AG04450 (cell line): ENCODE results near the gene MYH11. TPM values are rescaled to one million over a fixed set of nuclear protein-coding genes. Genes with fewer than 3 reads are reported as not detected.
"Not testable (repeated sequence)": the region's sequence is repeated elsewhere in the genome, so short reads cannot be mapped to it uniquely, and the experiment has no call there.

Experiments
- CTCF ChIA-PET: fragments of 300-600, 350-600 bp; formaldehyde crosslinking; extraction: SDS; loops from one replicate; lab custom pipeline; 2022; ENCODE audit warnings: antibody characterized with exemption, inconsistent platforms; lab: Charles Lee
- POLR2A ChIA-PET: fragments of 350-600 bp; formaldehyde crosslinking; extraction: SDS; loops from one replicate; lab custom pipeline; 2021; ENCODE audit warnings: antibody characterized with exemption, inconsistent platforms; lab: Yijun Ruan, JAX
- DNase-seq: peaks from one replicate; pipeline ENCODE4 v3.0.0-alpha.2; 2011; ENCODE audit warnings: low read depth, low spot score
- H3K27ac ChIP-seq: one replicate; pipeline ENCODE4 v1.5.1; 2012; ENCODE audit warnings: low read depth, low read length, control low read depth
- H3K27me3 ChIP-seq: one replicate; pipeline ENCODE4 v1.6.0; 2012; ENCODE audit warnings: low read length; ENCODE audit not compliant: control insufficient read depth, insufficient read depth
- H3K4me3 ChIP-seq: 2 replicates; pipeline ENCODE4 v1.5.1; 2011; ENCODE audit warnings: mild to moderate bottlenecking, low read depth, low read length, control low read depth
- H3K9me3 ChIP-seq: 2 replicates; pipeline ENCODE4 v1.5.1; 2012; ENCODE audit warnings: low read length; ENCODE audit not compliant: control insufficient read depth, insufficient read depth
- polyA plus RNA-seq: library from polyadenylated mRNA; depleted of rRNA; stranded (reverse); fragments of >200 nt; gene quantifications from 2 replicates; pipeline ENCODE4 v1.2.3, GENCODE V29; 2011
- TF ChIP-seq, protein P1 (sequence below): IDR thresholded peaks from 2 replicates; pipeline ENCODE4 v1.5.1; 2011; ENCODE audit warnings: low read depth, low read length, control low read depth, inconsistent platforms

Gene MYH11
- polyA plus RNA-seq, 1 experiment: 0.20 TPM

DNA sequence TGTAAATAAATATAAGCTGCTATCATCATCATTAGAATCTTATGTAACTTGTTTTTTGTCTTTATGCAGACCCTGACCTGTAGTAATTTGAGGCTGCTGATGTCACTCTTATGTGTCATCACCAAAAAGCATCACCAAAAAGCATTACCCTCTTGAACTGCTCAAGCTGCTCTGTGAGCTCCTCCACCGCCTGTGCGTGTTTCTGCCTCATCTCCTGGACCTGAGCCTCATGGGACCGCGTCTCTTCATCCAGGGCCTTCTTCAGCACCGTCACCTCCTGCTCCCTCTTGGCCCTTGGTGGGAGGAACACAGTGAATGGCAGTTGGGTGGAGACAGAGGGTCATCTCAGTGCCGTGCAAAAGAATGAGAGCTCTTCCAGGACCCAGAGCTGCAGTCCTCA is 124.4 kb downstream of the MYH11 start:
- POLR2A ChIA-PET: interaction anchor here (1.2 kb wide), 1 partner anchor 8 kb away, joined by 3 read pairs; no protein-coding TSS in a partner anchor
- CTCF ChIA-PET: interaction anchor here (1.2 to 1.7 kb wide), 2 partner anchors 24 to 89 kb away, joined by 3 to 16 read pairs; no protein-coding TSS in a partner anchor
- TF ChIP-seq, protein P1, sequence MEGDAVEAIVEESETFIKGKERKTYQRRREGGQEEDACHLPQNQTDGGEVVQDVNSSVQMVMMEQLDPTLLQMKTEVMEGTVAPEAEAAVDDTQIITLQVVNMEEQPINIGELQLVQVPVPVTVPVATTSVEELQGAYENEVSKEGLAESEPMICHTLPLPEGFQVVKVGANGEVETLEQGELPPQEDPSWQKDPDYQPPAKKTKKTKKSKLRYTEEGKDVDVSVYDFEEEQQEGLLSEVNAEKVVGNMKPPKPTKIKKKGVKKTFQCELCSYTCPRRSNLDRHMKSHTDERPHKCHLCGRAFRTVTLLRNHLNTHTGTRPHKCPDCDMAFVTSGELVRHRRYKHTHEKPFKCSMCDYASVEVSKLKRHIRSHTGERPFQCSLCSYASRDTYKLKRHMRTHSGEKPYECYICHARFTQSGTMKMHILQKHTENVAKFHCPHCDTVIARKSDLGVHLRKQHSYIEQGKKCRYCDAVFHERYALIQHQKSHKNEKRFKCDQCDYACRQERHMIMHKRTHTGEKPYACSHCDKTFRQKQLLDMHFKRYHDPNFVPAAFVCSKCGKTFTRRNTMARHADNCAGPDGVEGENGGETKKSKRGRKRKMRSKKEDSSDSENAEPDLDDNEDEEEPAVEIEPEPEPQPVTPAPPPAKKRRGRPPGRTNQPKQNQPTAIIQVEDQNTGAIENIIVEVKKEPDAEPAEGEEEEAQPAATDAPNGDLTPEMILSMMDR: no peak
- Histone ChIP-seq H3K27me3 (peaks cover 4% of the 10 kb centered on the region), H3K27ac (no peak overlapping the region), H3K9me3 (peaks cover 4% of the 10 kb centered on the region; the same call in 1 of the 2 replicates), H3K4me3 (no peak overlapping the region)
- DNase-seq: no peak

DNA sequence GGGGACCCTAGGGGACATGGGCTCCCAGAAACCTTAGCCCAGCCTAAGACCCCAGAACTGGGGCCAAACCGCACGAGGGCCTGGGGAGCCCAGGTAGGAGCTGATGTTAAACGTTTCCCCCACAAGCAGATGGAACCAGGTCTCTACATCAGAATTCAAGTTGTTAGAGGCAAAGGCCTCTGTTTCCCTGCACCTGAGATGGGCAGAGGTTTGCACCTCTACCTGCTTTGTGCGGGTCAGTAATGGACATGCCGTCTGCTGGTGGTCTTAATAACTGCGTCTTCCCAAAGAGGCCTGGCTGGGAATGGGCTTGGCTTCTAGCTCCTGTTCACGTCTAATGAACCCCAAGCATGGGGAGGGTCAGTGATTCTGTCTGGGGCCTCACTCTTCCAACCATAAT is 127.7 kb downstream of the MYH11 start:
- Histone ChIP-seq H3K4me3 (no peak overlapping the region), H3K9me3 (no peaks in the 10 kb centered on the region), H3K27ac (no peak overlapping the region), H3K27me3 (no peaks in the 10 kb centered on the region)
- ChIA-PET POLR2A (interaction anchor here (0.7 kb wide), 1 partner anchor 14 kb away, joined by 4 read pairs; no protein-coding TSS in a partner anchor), CTCF (interaction anchor here (0.6 to 0.7 kb wide), 2 partner anchors 59 to 298 kb away, joined by 3 to 4 read pairs; no protein-coding TSS in a partner anchor)
- TF ChIP-seq, protein P1: no peak
- DNase-seq: no peak

DNA sequence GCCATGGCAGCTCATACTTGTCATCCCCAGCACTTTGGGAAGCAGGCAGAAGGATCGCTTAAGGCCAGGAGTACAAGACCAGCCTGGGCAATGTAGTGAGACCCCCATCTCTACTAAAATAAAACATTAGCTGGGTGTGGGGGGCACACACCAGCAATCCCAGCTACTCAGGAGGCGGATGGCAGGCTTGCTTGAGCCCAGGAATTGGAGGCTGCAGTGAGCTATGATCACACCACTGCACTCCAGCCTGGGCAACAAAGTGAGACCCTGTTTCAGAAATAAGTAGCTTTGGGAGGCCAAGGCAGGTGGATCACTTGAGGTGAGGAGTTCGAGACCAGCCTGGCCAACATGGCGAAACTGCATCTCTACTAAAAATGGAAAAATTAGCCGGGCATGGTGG is 129.1 kb downstream of the MYH11 start:
- H3K9me3 ChIP-seq, H3K27ac ChIP-seq, DNase-seq, H3K4me3 ChIP-seq, POLR2A ChIA-PET, CTCF ChIA-PET, H3K27me3 ChIP-seq: not testable (repeated sequence)

DNA sequence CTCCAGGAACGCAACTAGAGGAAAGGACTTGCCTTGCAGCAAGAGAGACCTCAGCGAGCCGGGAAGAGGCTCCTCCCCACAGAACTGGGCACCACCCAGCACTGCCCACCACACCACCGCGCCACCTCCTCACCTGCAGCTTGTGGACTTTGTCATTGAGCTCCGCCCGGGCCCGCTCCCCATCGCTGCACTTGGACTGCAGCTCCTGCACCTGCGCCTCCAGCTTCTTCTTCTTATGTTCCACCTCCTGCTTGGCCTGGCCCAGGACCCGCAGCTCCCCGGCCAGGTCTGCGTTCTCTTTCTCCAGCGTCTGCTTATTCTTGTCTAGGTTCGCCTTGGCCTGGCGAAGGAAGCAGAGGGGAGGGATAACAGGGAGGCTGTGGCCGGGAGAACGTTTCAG is 130.1 kb downstream of the MYH11 start:
- Histone ChIP-seq H3K27ac (peak overlapping the region; percentile 11), H3K4me3 (no peak overlapping the region), H3K9me3 (no peaks in the 10 kb centered on the region), H3K27me3 (no peaks in the 10 kb centered on the region)
- POLR2A ChIA-PET: no interaction called here
- CTCF ChIA-PET: no interaction called here
- TF ChIP-seq, protein P1: no peak
- no peak for DNase-seq

DNA sequence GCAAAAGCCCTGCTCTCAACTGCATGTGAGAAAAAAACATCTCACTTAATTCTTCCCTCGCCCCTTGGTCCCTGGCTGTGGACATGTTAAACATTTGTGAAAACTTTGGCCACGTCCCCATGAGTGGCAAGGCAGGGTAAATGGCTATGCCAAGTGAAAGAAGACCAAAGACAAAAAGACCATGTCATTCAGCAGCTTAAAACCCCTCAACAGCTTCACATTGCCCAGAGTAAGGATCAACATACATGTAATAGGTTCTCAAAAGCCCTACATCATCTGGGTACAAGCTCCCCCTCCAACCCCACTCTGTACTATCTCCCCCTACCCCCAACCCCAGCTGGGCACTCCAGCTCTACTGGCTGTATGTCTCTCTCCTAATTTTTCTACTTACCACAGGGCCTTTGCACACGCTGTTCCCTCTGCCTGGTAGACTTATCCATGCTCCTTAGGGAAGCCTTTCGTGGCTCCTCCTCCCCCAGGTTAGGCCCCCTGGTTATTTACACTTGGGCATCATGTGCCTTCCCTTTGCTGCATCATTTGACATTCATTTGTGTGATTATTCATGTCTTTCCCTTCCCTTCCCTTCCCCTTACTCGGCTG is 131.1 kb downstream of the MYH11 start:
- no peaks in the 10 kb centered on the region for H3K27me3 ChIP-seq
- no peak for DNase-seq
- H3K27ac ChIP-seq: no peak overlapping the region
- TF ChIP-seq, protein P1: no peak
- no peak overlapping the region for H3K4me3 ChIP-seq
- ChIA-PET CTCF (no interaction called here), POLR2A (no interaction called here)
- no peaks in the 10 kb centered on the region for H3K9me3 ChIP-seq
